Brain microvascular endothelial cell (primary cell): ENCODE results near the gene HSD17B2.

Experiments
- DNase-seq: peaks from one replicate; pipeline ENCODE4 v3.0.0-alpha.2; 2020
- H3K27ac ChIP-seq: fragments of 250-450 bp; sonication (Bioruptor Pico); 2 replicates; pipeline ENCODE4 v1.5.1; 2020; ENCODE audit warnings: mild to moderate bottlenecking, moderate library complexity
- H3K27me3 ChIP-seq: fragments of 250-450 bp; sonication (Bioruptor Pico); replicated peaks from 2 replicates; pipeline ENCODE4 v1.5.1; 2020; ENCODE audit warnings: mild to moderate bottlenecking
- H3K36me3 ChIP-seq: fragments of 250-450 bp; sonication (Bioruptor Pico); replicated peaks from 2 replicates; pipeline ENCODE4 v1.5.1; 2020; ENCODE audit warnings: mild to moderate bottlenecking
- H3K4me3 ChIP-seq: 2 replicates; pipeline ENCODE4 v1.5.1; 2011; ENCODE audit warnings: low read depth, mild to moderate bottlenecking, control low read depth, low read length, moderate library complexity
- CTCF ChIP-seq: IDR thresholded peaks from 2 replicates; pipeline ENCODE4 v1.5.1; 2011; ENCODE audit warnings: low read depth, mild to moderate bottlenecking, moderate library complexity, low read length, control low read depth, inconsistent platforms; ENCODE audit errors: missing control alignments
- in situ Hi-C: cut with HindIII; loops from 2 replicates; pipeline ENCODE4 v1.10.0; 2017; ENCODE audit warnings: low sequenced_read_pairs, low pct_ligation_motif_present

The HSD17B2 gene

GRCh38 chr16:82067042-82067803 lies 32.2 kb downstream of the HSD17B2 start:
- no peak for TF ChIP-seq CTCF
- Histone ChIP-seq H3K36me3 (no peaks in the 10 kb centered on the region), H3K27ac (no peak overlapping the region), H3K4me3 (no peak overlapping the region), H3K27me3 (no peaks in the 10 kb centered on the region)
- no peak for DNase-seq
- in situ Hi-C loops, result no loop called here

DNA sequence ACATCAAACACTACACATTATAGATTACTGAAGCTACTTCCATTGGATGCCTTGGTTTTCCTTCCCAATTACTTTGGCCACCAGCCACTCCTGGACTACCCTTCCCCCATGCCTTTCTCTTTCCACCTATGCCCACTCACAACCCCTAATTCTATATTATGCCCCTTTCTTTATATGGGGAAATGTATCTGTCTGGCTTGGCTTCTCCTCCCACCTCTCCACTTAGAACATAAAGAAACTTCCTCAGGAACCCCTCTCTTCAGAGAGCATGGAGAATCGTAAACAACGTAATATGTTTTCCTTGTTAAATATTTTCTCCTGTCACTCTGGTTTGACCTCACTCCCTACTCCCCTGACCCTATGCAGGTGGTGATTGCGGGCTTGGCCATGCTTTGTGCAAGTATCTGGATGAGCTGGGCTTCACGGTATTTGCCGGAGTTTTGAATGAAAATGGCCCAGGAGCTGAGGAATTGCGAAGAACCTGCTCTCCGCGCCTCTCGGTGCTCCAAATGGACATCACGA lies 32.8 kb downstream of the HSD17B2 start:
- H3K36me3 ChIP-seq, result no peaks in the 10 kb centered on the region
- H3K27ac ChIP-seq, result no peak overlapping the region
- no peak for TF ChIP-seq CTCF
- H3K27me3 ChIP-seq, result no peaks in the 10 kb centered on the region
- H3K4me3 ChIP-seq, result no peak overlapping the region
- DNase-seq, result no peak
- in situ Hi-C loops, result no loop called here

DNA sequence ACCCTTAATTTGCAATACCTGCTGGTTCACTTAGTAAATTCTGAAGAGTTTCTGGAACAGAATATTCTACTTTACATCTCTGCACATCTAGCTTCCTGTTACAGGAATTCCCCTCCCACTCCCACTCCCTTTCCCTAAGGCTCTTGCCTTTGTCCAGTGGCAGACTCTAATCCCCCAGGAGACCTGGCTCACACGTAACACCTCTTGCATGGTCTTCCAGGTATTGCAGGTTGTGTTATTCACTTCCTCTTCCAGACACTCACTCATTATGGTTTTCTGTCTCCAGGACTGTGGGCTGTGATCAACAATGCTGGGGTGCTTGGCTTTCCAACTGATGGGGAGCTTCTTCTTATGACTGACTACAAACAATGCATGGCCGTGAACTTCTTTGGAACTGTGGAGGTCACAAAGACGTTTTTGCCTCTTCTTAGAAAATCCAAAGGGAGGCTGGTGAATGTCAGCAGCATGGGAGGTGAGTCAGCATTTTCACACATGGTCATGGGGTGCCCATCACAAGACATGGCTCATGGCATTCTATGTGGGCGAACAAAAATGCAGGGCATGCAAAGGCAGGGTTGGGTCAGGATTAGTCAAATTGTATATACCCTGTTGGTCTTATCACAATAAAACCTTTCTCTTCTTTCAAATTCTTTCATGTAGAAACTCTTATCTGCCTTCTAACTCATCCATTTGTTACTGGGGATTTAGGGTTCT lies 35.8 kb downstream of the HSD17B2 start:
- no peaks in the 10 kb centered on the region for H3K27me3 ChIP-seq
- no peak for TF ChIP-seq CTCF
- in situ Hi-C loops, result no loop called here
- no peaks in the 10 kb centered on the region for H3K36me3 ChIP-seq
- H3K27ac ChIP-seq, result no peak overlapping the region
- no peak overlapping the region for H3K4me3 ChIP-seq
- DNase-seq, result peak; percentile 28

GRCh38 chr16:82071421-82071820 lies 36.4 kb downstream of the HSD17B2 start:
- Histone ChIP-seq H3K36me3 (no peaks in the 10 kb centered on the region), H3K4me3 (no peak overlapping the region), H3K27me3 (no peaks in the 10 kb centered on the region), H3K27ac (no peak overlapping the region)
- in situ Hi-C loops, result no loop called here
- no peak for TF ChIP-seq CTCF
- DNase-seq, result no peak

GRCh38 chr16:82072313-82072712 lies 37.3 kb downstream of the HSD17B2 start:
- in situ Hi-C loops, result no loop called here
- Histone ChIP-seq H3K27me3 (no peaks in the 10 kb centered on the region), H3K4me3 (no peak overlapping the region), H3K36me3 (no peaks in the 10 kb centered on the region), H3K27ac (no peak overlapping the region)
- no peak for DNase-seq
- TF ChIP-seq CTCF, result no peak
